ENCODE data around the gene ADAM19. TPM values are rescaled to one million over a fixed set of nuclear protein-coding genes. Genes with fewer than 3 reads are reported as not detected.

Gene ADAM19
- total and polyA plus RNA-seq, 2 experiments from 2014 or later: 9.1 to 13.2 TPM

DNA sequence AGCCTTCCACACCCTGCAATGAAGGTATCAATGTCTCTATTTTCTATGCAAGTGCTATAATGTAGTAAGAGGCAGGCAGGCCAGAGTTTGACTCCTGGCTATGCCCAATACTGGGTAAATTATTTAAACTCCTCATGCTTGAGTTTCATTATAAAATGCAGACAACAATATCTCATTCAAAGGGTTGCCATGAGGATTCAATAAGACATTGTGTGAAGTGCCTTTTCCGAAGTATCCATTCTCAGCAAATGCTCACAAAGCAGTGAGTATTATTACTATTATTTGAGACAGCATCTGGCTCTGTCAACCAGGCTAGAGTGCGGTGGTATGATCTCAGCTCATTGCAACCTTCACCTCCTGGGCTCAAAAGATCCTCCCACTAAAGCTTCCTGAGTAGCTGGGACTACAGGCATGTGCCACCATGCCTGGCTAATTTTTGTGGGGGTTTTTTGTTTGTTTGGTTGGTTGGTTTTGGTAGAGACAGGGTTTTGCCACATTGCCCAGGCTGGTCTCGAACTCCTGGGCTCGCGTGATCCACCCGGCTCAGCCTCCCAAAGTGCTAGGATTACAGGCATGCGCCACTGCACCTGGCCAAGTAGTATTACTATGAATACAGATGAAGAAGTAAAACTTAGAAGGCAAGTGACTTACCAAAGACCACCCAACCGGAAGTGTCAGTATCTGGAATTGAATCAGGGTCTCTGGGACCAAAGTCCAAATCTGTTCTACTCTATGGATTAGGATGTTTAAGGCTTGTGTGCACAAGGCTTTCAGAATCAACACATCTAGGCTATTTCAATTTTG, 18.8 kb downstream of the ADAM19 start:
- H3K27ac Mint-ChIP-seq: no peak overlapping the region
- no peak for ATAC-seq
- no peaks in the 10 kb centered on the region for H4K20me1 ChIP-seq (replicated peaks; ENCODE audit: insufficient read depth)

More for the DNA sequence above, 18.8 kb downstream of the ADAM19 start:
- H3K27me3 Mint-ChIP-seq (ENCODE audit: insufficient read depth, low read depth, poor library complexity): peaks cover 5% of the 10 kb centered on the region
- H3K9me2 ChIP-seq (ENCODE audit: insufficient read depth): no peaks in the 10 kb centered on the region
- no peak overlapping the region for H3K4me2 ChIP-seq
- no peak overlapping the region for H2AFZ ChIP-seq
- H3K4me1 Mint-ChIP-seq: peaks cover 22% of the 10 kb centered on the region
- H3K79me2 ChIP-seq (replicated peaks; ENCODE audit: insufficient read depth): no peaks in the 10 kb centered on the region; the same call in 1 of the 2 replicates
- peaks cover 9% of the 10 kb centered on the region for H3K4me1 ChIP-seq (ENCODE audit: insufficient read depth)
- no peaks in the 10 kb centered on the region for H3K36me3 Mint-ChIP-seq (ENCODE audit: low read depth)
- TF ChIP-seq, protein P1, sequence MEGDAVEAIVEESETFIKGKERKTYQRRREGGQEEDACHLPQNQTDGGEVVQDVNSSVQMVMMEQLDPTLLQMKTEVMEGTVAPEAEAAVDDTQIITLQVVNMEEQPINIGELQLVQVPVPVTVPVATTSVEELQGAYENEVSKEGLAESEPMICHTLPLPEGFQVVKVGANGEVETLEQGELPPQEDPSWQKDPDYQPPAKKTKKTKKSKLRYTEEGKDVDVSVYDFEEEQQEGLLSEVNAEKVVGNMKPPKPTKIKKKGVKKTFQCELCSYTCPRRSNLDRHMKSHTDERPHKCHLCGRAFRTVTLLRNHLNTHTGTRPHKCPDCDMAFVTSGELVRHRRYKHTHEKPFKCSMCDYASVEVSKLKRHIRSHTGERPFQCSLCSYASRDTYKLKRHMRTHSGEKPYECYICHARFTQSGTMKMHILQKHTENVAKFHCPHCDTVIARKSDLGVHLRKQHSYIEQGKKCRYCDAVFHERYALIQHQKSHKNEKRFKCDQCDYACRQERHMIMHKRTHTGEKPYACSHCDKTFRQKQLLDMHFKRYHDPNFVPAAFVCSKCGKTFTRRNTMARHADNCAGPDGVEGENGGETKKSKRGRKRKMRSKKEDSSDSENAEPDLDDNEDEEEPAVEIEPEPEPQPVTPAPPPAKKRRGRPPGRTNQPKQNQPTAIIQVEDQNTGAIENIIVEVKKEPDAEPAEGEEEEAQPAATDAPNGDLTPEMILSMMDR (conservative IDR thresholded peaks at IDR 0.05; ENCODE audit: low read depth in 2 of 2): no peak
- TF ChIP-seq, protein P2, sequence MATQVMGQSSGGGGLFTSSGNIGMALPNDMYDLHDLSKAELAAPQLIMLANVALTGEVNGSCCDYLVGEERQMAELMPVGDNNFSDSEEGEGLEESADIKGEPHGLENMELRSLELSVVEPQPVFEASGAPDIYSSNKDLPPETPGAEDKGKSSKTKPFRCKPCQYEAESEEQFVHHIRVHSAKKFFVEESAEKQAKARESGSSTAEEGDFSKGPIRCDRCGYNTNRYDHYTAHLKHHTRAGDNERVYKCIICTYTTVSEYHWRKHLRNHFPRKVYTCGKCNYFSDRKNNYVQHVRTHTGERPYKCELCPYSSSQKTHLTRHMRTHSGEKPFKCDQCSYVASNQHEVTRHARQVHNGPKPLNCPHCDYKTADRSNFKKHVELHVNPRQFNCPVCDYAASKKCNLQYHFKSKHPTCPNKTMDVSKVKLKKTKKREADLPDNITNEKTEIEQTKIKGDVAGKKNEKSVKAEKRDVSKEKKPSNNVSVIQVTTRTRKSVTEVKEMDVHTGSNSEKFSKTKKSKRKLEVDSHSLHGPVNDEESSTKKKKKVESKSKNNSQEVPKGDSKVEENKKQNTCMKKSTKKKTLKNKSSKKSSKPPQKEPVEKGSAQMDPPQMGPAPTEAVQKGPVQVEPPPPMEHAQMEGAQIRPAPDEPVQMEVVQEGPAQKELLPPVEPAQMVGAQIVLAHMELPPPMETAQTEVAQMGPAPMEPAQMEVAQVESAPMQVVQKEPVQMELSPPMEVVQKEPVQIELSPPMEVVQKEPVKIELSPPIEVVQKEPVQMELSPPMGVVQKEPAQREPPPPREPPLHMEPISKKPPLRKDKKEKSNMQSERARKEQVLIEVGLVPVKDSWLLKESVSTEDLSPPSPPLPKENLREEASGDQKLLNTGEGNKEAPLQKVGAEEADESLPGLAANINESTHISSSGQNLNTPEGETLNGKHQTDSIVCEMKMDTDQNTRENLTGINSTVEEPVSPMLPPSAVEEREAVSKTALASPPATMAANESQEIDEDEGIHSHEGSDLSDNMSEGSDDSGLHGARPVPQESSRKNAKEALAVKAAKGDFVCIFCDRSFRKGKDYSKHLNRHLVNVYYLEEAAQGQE (IDR thresholded peaks at IDR 0.05; ENCODE audit: unreplicated experiment): no peak
- TF ChIP-seq STAT1 (IDR thresholded peaks at IDR 0.05; ENCODE audit: unreplicated experiment) (no peak), ZNF114 (CRISPR knock-in tag; IDR thresholded peaks at IDR 0.05) (no peak), ZNF331 (CRISPR knock-in tag; IDR thresholded peaks at IDR 0.05; ENCODE audit: low read depth) (no peak), EZH2 (IDR thresholded peaks at IDR 0.05; ENCODE audit: low read depth, unreplicated experiment) (no peak), JUNB (IDR thresholded peaks at IDR 0.05; ENCODE audit: unreplicated experiment) (no peak), NANOG (IDR thresholded peaks at IDR 0.05; ENCODE audit: borderline replicate concordance) (no peak), CREB1 (CRISPR knock-in tag; IDR thresholded peaks at IDR 0.05; ENCODE audit: low read depth) (no peak)
- no peaks in the 10 kb centered on the region for H3K27me3 ChIP-seq (ENCODE audit: insufficient read depth)
- DNase-seq (ENCODE audit: low spot score): no peak
- H3K4me3 ChIP-seq: no peak overlapping the region
- no peaks in the 10 kb centered on the region for H3K9me3 Mint-ChIP-seq
- no peak overlapping the region for H3K4me3 Mint-ChIP-seq
- H3F3A ChIP-seq (replicated peaks; ENCODE audit: low read depth): no peaks in the 10 kb centered on the region
- no peaks in the 10 kb centered on the region for H3K36me3 ChIP-seq (ENCODE audit: insufficient read depth)
- no peak overlapping the region for H3K27ac ChIP-seq (ENCODE audit: low read depth)

All from GM23338 (cell line).